NCI-H82 treated with DMSO at 0.1 percent for 48 hours (cell line): ENCODE results near the gene ATXN1.
"Not testable (repeated sequence)": the region's sequence is repeated elsewhere in the genome, so short reads cannot be mapped to it uniquely, and the experiment has no call there.

Experiments
- DNase-seq: peaks from one replicate; lab custom pipeline; 2025; ENCODE audit not compliant: unreplicated experiment; lab: John Stamatoyannopoulos, UW

Gene ATXN1

DNA sequence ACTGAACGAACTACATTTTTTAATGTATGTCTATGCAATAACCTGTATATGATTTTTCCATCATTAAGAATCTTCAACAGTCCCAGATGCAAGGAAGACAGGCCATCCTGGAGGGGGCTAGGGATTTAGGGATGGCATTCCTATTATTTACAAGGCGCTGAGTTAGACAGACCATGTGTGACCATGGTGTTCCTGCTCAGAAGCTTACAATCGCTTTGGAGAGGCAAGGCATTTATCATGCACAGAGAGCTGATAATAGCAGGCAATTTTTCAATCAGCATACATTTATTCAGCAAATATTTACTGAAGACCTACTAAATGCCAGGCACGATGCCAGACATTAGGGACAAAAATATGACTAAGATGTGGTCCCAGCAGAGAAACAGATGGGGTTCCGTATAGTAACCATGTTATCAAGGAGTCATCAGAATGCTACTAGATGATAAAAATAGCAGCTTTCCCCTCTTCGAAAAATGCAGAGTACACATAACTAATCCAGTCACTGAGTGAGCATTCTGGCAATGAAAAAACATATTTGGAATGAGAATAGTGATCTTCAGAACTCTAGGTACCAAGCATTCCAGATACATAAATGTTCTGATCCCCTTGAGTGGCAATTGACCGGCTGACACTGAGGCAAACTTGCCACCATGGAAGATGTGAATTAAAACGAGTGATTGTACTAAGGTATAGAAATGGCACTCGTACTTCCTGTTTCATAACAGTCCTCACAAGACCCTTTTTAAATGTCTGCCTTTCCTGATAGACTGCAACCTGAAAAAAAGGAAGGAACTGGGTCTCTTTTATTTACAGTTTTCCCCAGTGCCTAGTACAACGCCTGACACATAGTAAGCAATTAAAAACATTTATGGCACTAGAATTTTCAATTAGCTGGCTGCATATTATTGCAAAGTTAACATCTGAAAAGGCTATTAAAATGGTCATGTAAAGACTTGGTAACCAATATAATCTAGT, 135.7 kb downstream of the ATXN1 start:
- DNase-seq = no peak

DNA sequence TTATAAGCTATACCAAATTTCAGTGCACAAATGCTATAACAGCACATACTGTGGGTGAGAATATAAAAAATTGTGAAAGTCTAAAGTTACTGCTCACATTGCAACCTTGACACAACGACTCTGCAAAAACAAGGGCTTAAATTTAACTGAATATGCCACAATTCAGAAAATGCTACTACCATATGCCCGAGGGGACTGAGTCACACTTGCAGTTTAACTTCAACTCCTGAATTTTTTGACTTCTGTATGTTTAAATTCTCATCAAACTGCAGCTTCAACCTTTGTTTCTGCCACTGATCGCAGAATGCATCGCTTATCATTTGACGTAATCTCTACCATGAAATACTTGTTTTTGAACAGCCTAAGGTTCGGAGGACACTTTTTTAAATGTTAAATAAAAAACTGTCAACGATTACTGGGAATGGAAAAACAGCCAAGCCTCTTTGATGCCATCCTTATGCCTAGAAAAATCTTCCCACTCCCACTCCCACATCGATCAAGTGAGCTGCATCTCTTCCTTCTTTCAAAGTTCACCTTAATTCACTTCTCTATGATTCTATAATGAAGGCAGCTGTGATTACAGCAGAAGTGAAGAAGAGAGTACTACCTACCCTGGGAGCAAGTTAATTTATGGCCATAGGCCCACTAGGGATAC, 136.5 kb downstream of the ATXN1 start:
- DNase-seq = no peak

- DNase-seq = no peak
Measured at GRCh38 chr6:16623731-16624130, 137.5 kb downstream of the ATXN1 start.

- no peak for DNase-seq
Measured at GRCh38 chr6:16623029-16623653, 138.1 kb downstream of the ATXN1 start.

GRCh38 chr6:16622193-16622592, 139.1 kb downstream of the ATXN1 start:
- DNase-seq = no peak

GRCh38 chr6:16621002-16621401, 140.3 kb downstream of the ATXN1 start:
- no peak for DNase-seq

DNA sequence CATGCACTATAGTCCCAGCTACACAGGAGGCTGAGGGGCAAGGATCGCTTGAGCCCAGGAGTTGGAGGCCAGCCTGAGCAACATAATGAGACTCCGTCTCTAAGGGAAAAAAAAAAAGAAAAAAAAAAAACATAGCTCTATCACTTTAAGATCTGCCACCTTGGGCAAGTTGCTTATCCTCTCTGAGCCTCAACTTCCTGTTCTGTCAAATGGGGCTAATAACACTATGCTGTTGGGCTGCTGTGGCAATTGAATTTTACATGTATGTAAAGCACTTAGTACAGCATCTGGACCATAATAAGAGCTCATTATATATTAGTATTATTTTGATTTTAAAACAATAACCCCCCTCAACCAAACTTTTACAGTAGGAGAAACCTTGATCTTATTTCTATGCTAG, 141.5 kb downstream of the ATXN1 start:
- DNase-seq = no peak

- DNase-seq = no peak
Measured at GRCh38 chr6:16618962-16619361, 142.3 kb downstream of the ATXN1 start.

DNA sequence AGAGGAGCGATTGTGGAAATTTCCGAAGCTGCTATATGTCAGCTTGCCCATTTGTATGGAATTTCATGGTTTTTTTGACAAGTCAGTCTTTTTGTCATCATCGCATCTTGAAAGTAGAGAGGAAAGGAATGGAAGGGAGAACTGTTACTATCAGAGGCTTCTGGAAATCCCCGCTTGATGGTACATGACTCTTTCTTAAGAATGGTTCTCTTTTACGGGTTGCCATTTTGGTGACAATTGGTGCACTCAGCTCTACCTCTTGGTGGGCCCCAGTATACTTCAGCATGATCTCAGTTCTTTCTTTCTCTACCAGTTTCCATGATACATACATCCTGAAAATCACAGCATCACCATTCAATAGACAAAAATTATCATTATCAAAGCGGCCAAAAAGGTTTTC, 146.0 kb downstream of the ATXN1 start:
- DNase-seq = not testable (repeated sequence)

DNA sequence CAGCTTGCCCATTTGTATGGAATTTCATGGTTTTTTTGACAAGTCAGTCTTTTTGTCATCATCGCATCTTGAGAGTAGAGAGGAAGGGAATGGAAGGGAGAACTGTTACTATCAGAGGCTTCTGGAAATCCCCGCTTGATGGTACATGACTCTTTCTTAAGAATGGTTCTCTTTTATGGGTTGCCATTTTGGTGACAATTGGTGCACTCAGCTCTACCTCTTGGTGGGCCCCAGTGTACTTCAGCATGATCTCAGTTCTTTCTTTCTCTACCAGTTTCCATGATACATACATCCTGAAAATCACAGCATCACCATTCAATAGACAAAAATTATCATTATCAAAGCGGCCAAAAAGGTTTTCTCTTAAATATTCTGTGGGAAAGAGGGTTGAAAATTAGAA, 147.1 kb downstream of the ATXN1 start:
- DNase-seq = not testable (repeated sequence)

DNA sequence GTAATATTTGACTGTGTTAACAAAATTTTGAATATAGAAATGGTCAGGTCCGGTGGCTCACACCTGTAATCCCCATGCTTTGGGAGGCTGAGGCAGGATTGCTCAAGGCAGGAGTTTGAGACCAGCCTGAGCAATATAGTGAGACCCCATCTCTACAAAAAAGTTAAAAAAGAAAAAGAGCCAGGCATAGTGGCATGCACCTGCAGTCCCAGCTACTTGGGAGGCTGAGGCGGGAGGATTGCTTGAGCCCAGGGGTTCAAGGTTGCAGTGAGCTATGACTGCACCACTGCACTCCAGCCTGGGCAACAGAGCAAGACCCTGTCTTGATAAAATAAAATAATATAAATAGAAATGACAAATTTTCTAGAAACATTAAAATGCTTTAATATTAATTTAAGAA, 147.8 kb downstream of the ATXN1 start:
- DNase-seq = not testable (repeated sequence)

DNA sequence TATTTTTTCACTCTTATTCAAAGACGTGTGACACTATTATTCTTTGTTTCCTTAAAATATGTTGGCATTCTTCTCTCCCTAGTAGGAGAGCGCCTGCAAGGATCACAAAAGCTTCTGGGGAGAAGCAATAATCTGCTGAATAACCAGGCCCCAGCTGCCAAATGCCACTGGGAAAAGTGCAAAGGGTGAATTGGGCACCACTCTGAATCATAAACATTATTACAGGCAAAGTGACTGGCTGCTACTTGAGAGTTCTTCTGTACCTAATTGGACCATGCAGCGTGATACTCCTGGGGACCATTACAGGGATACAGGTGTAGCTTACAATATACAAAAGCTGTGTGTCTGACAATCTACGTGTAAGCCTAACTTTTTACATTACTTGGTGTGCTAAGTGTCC, 152.8 kb downstream of the ATXN1 start:
- DNase-seq = no peak

DNA sequence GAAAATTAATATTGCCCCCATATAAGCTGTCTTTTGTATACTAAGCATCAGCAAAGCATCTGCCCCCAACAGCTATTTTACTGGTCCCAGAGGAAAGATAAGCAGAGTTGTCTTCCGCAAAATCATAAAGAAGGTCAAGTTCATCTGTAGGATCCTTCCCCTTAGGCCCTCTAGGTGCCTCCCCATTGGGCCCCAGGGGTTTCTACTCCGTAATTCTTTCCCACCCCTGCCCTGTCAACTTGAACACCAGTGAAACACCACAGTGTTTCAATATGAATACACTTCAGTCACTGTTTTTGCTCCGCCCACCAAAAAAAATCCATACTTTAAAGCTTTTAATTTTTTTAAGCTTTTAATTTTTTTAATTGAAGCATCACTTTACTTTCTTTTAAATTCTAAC, 159.2 kb downstream of the ATXN1 start:
- DNase-seq = no peak

DNA sequence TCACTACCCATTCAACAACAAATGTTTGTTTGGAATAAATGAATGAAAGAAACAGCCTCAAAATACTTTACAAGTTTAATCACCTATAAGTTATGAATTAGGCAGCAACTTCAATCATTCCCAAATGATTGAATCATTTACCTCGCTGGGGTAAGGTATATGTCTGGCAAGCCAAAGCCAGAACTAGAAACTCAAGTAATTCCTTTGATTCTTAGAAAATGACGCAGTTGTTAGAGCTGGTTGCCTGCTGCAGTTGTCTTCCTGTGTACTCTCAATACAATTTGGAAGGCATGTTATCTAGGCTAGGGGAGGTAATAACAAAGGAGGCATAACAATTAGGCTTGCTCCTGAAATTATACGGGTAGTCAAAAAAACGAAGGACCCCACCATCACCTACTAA, 160.6 kb downstream of the ATXN1 start:
- no peak for DNase-seq

DNA sequence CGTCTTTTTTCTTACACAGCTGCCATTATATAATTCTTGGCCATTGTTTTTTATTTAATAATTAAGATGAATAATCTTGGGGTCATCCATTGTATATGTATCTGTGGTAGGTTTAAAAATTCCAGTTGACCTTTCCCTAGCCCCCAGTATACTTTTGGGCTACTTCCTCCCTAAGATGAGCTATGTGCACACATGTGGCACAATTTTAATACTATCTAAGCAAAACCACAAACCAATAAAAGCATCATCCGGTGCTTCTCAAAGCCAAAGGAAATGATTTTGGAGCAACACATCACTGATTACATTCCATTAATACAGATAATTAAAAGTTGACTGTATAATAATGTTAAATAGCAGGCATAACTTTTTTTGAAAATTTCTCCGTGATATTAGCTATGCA, 161.2 kb downstream of the ATXN1 start:
- no peak for DNase-seq

DNA sequence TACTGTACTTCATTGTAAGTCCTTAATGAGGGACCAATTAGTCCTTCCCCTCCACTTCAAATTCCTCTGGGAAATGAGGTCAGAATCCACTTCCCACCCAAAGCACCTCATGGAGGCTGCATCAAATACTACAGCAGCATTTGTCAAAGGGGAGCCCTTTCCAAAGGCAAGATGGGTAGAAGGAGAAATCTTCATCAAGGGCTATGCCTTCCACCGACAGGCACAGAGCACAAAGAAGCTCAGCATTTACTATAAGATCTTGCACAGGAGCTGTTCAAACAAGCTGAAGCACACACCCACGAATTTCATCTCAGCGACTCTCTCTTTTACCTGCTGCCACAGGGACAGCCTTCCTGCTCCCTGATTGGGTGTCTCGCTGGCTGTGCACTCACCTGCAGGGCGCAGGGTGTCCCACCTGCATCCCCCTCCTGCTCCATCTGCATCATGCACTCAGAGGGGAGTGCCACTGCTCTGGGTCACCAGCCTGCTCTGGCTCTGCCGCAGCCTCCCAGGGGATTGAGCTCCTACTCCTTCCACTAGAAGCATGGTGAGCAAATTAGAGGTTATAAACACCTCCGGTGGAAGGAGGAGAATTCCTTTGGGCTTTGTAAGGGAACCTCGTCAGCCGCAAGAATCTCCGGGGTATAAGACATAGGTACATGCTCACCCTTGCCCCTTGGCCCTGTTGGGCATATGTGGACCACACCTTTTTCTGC, 164.5 kb downstream of the ATXN1 start:
- DNase-seq = no peak

DNA sequence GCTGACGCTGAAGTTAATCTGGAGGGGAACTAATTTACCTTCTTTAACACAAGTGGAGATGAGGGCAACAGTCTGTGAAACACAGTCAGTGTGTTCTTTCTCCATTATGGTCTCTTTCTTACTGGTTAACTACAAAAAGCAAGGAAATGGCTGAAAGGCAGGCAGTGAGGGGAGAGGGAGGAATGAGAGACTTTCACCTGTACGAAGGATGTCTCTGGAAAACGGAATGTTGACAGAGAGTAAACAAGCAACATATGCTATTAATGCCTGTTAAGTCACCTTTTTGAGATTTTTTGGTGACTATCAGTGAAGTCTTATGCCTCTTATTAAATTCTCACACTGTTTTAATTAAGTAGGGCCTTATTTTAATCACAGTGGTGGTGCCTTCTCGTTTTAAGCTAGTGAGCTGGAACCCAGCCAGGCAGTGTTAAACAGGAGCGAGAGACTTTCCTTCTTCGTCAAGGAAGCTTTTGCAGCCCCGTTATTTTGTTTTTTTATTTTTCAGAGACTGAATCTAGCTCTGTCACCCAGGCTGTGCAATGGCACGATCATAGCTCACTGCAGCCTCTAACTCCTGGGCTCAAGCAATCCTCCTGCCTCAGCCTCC, 165.6 kb downstream of the ATXN1 start:
- no peak for DNase-seq

DNA sequence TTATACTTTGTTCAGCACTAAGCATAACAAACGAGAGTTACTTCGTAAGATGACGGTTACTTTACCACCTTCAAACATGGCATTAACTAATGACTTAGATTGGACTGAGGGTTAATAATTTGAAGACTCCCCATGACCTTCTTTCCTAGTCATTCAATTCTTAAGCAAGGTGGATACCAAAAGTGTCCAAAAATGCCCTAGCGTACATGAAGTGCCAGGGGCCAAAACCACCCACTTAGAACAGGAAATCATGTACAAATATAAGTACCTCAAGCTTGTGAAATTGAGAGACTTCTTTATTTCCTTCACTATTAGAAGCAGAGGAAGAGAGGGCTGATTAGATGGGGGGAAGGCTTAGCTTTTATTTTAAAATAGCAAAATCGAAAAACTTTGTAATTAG, 166.4 kb downstream of the ATXN1 start:
- no peak for DNase-seq

DNA sequence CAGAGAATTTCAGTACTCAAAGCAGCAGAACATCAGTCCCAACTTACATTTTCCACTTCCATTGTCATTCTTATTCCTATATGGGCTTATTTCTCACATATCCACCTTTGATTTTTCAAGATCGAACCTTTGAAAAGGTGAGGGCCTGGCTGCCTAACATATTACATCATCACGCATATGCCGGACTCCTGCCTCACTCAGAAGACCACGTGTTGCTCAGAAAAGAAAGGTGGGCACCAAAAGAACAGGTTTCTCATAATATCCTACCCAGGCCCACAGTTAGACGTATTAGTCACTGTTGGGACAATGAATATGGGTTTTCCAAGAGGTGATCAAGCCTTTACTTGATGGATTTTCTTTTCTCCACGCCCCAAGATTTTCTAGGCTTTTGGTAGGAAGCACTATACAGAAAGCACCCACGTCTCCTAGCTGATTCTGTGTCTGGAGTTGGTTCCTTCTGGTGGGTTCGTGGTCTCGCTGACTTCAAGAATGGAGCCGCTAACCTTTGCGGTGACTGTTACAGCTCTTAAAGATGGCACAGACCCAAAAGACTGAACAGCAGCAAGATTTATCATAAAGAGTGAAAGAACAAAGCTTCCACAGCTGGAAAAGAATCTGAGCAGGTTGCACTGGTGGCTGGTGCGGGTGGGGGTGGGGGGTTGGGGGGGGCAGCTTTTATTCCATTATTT, 168.9 kb downstream of the ATXN1 start:
- DNase-seq = no peak
